ENCODE data around the gene FAM72A. TPM values are rescaled to one million over a fixed set of nuclear protein-coding genes. Genes with fewer than 3 reads are reported as not detected.
"Not testable (repeated sequence)": the region's sequence is repeated elsewhere in the genome, so short reads cannot be mapped to it uniquely, and the experiment has no call there.

Gene FAM72A
- total and polyA plus RNA-seq, 2 donors (not counting 3 experiments of a cell fraction or from before 2014, with no cell fraction given), result 3.4 to 9.6 TPM

DNA sequence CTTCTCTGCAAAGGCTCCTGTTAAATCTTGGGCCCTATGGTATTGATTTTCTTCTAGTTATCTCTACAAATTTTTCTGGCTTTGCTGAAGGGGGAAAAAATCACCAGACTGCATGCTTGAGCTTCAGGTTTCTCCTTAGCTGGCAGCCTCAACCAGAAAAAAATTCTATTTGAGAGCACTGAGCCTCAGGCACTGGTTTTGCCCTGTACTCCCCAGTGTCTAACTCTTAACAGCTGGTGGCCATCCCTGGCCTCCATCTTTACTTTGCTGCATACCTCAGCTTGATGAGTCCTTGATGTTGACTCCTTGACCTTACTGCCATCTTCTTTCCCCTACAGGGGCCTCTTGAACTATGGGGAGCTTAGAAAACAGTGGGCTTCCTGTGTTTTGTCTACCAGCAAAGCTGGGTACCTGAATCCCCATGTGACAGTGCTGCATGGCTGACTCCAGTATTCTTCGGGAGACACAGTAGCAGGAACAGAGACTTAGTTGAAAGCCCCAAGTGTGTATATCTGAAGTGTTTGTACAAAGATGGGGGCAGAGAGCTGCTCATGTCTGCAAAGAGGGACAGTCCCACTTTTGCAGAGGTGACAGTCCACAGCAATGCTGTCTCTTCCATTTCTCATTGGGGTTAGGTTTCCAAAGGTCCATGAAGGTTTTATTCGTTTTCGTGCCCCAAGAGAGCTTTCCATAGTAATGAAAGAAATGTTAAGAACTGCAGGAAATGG, 31.7 kb upstream of the FAM72A start:
- POLR2A ChIA-PET; H3K79me2 ChIP-seq (ENCODE audit: control insufficient read depth, insufficient read depth, low read length); H3K9me3 ChIP-seq (replicated peaks; ENCODE audit: control insufficient read depth, insufficient read depth, low read length); FAIRE-seq; BruUV-seq (replicated peaks); H3K4me3 ChIP-seq (replicated peaks in 1 of 3; ENCODE audit: insufficient read depth in 1 of 3, low read depth in 1 of 3, low read length in 3 of 3); H3K4me1 ChIP-seq (ENCODE audit: control insufficient read depth, extremely low read depth, insufficient read depth, low read length); H3K9ac ChIP-seq (replicated peaks; ENCODE audit: extremely low read depth, insufficient read depth, low read length); H3K27ac ChIP-seq (ENCODE audit: insufficient read depth, low read depth, low read length); H3K27me3 ChIP-seq (ENCODE audit: control insufficient read depth in 2 of 2, insufficient read depth in 2 of 2, low read length in 2 of 2); CTCF ChIA-PET; DNase-seq (ENCODE audit: low read depth, low spot score); H3K36me3 ChIP-seq (ENCODE audit: control insufficient read depth in 2 of 2, extremely low read depth in 1 of 2, insufficient read depth in 2 of 2, low read length in 2 of 2); dilution Hi-C loops (cut with MboI; ENCODE audit: extremely low pct_ligation_motif_present, low sequenced_read_pairs); H3K9me1 ChIP-seq (replicated peaks; ENCODE audit: control insufficient read depth, extremely low read depth, insufficient read depth, low read length); H3K4me2 ChIP-seq (ENCODE audit: insufficient read depth, low read length); intact Hi-C loops (cut with micrococcal nuclease); H4K20me1 ChIP-seq (replicated peaks; ENCODE audit: control insufficient read depth, extremely low read depth, insufficient read depth, low read length); H2AFZ ChIP-seq (ENCODE audit: low read depth, low read length): not testable (repeated sequence)

DNA sequence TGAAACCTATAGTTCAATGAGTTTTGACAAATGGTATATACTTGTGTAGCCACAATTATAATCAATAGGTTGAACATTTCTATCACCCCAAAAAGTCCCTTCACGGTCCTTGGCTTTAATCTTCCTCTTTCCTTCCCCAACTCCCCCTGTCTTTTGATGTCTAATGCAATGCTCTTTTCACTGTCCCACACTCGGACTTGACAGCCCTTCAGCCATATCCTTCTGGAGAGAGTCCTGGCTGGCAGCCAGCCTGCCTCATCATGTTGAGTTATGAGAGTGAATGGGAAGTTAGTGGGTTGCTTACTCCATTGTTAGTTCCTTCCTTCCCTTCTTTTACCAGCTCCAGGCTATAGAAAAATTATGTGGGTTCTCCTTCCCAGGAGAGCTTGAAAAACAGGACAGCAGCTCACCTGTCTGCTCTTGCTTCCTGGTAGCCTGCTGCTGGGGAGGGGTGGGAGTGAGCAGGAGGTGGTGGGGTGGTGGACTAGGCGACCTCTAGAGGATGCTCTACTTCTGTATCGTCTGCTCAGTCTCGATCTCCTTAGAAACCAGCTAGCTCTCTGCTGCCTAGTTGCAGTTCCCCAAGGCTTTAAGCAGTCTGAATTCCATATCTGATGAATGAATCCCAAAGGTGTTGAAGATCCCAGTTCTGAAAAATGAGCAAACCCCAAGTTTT, 30.5 kb upstream of the FAM72A start:
- BruUV-seq (replicated peaks); H3K4me1 ChIP-seq (ENCODE audit: control insufficient read depth, extremely low read depth, insufficient read depth, low read length); H3K9me1 ChIP-seq (replicated peaks; ENCODE audit: control insufficient read depth, extremely low read depth, insufficient read depth, low read length); H3K36me3 ChIP-seq (ENCODE audit: control insufficient read depth in 2 of 2, extremely low read depth in 1 of 2, insufficient read depth in 2 of 2, low read length in 2 of 2); H3K79me2 ChIP-seq (ENCODE audit: control insufficient read depth, insufficient read depth, low read length); H4K20me1 ChIP-seq (replicated peaks; ENCODE audit: control insufficient read depth, extremely low read depth, insufficient read depth, low read length); H3K4me3 ChIP-seq (replicated peaks in 1 of 3; ENCODE audit: insufficient read depth in 1 of 3, low read depth in 1 of 3, low read length in 3 of 3); H3K27ac ChIP-seq (ENCODE audit: insufficient read depth, low read depth, low read length); POLR2A ChIA-PET; H3K27me3 ChIP-seq (ENCODE audit: control insufficient read depth in 2 of 2, insufficient read depth in 2 of 2, low read length in 2 of 2); dilution Hi-C loops (cut with MboI; ENCODE audit: extremely low pct_ligation_motif_present, low sequenced_read_pairs); H3K9me3 ChIP-seq (replicated peaks; ENCODE audit: control insufficient read depth, insufficient read depth, low read length); H2AFZ ChIP-seq (ENCODE audit: low read depth, low read length); H3K9ac ChIP-seq (replicated peaks; ENCODE audit: extremely low read depth, insufficient read depth, low read length); DNase-seq (ENCODE audit: low read depth, low spot score); intact Hi-C loops (cut with micrococcal nuclease); H3K4me2 ChIP-seq (ENCODE audit: insufficient read depth, low read length); CTCF ChIA-PET; FAIRE-seq: not testable (repeated sequence)

- H3K36me3 ChIP-seq (ENCODE audit: control insufficient read depth in 2 of 2, extremely low read depth in 1 of 2, insufficient read depth in 2 of 2, low read length in 2 of 2); H3K27me3 ChIP-seq (ENCODE audit: control insufficient read depth in 2 of 2, insufficient read depth in 2 of 2, low read length in 2 of 2); H3K4me3 ChIP-seq (replicated peaks in 1 of 3; ENCODE audit: insufficient read depth in 1 of 3, low read depth in 1 of 3, low read length in 3 of 3); H3K9ac ChIP-seq (replicated peaks; ENCODE audit: extremely low read depth, insufficient read depth, low read length); H3K4me2 ChIP-seq (ENCODE audit: insufficient read depth, low read length); DNase-seq (ENCODE audit: low read depth, low spot score); H3K9me1 ChIP-seq (replicated peaks; ENCODE audit: control insufficient read depth, extremely low read depth, insufficient read depth, low read length); H3K27ac ChIP-seq (ENCODE audit: insufficient read depth, low read depth, low read length); FAIRE-seq; CTCF ChIA-PET; H3K9me3 ChIP-seq (replicated peaks; ENCODE audit: control insufficient read depth, insufficient read depth, low read length); H3K4me1 ChIP-seq (ENCODE audit: control insufficient read depth, extremely low read depth, insufficient read depth, low read length); POLR2A ChIA-PET; H4K20me1 ChIP-seq (replicated peaks; ENCODE audit: control insufficient read depth, extremely low read depth, insufficient read depth, low read length); dilution Hi-C loops (cut with MboI; ENCODE audit: extremely low pct_ligation_motif_present, low sequenced_read_pairs); H2AFZ ChIP-seq (ENCODE audit: low read depth, low read length); BruUV-seq (replicated peaks); H3K79me2 ChIP-seq (ENCODE audit: control insufficient read depth, insufficient read depth, low read length); intact Hi-C loops (cut with micrococcal nuclease): not testable (repeated sequence)
Observed at GRCh38 chr1:206231989-206232388, 29.4 kb upstream of the FAM72A start.

DNA sequence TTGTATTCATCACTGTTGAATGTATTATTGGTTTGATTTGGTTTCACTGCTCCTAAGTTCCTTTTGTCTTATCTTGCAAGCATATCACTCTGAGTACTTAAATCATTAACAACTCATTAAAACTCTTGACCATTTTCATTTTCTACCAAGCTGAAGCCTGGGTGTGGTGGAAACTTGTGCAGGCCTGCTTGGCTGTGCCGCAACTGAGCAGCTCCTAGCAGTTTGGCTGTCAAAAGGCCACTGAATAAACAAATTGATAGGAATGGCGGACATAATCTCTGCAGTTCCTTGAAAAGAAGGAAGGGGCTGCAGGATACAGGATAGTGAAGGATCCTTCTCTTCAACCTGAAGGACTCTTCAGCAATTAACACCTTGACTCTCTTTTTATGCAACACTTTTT, 26.6 kb upstream of the FAM72A start:
- H3K79me2 ChIP-seq (ENCODE audit: control insufficient read depth, insufficient read depth, low read length); H3K27me3 ChIP-seq (ENCODE audit: control insufficient read depth in 2 of 2, insufficient read depth in 2 of 2, low read length in 2 of 2); H3K4me2 ChIP-seq (ENCODE audit: insufficient read depth, low read length); intact Hi-C loops (cut with micrococcal nuclease); H3K9me1 ChIP-seq (replicated peaks; ENCODE audit: control insufficient read depth, extremely low read depth, insufficient read depth, low read length); POLR2A ChIA-PET; dilution Hi-C loops (cut with MboI; ENCODE audit: extremely low pct_ligation_motif_present, low sequenced_read_pairs); DNase-seq (ENCODE audit: low read depth, low spot score); CTCF ChIA-PET; H3K36me3 ChIP-seq (ENCODE audit: control insufficient read depth in 2 of 2, extremely low read depth in 1 of 2, insufficient read depth in 2 of 2, low read length in 2 of 2); FAIRE-seq; H3K4me3 ChIP-seq (replicated peaks in 1 of 3; ENCODE audit: insufficient read depth in 1 of 3, low read depth in 1 of 3, low read length in 3 of 3); H3K9ac ChIP-seq (replicated peaks; ENCODE audit: extremely low read depth, insufficient read depth, low read length); BruUV-seq (replicated peaks); H3K9me3 ChIP-seq (replicated peaks; ENCODE audit: control insufficient read depth, insufficient read depth, low read length); H3K27ac ChIP-seq (ENCODE audit: insufficient read depth, low read depth, low read length); H4K20me1 ChIP-seq (replicated peaks; ENCODE audit: control insufficient read depth, extremely low read depth, insufficient read depth, low read length); H2AFZ ChIP-seq (ENCODE audit: low read depth, low read length); H3K4me1 ChIP-seq (ENCODE audit: control insufficient read depth, extremely low read depth, insufficient read depth, low read length): not testable (repeated sequence)
